NB4 (cell line): ENCODE results near the gene FRMD6.

ENCODE experiments used
- DNase-seq: peaks from one replicate; pipeline ENCODE4 v3.0.0; 2010; ENCODE audit warnings: low read depth
- H3K4me3 ChIP-seq: one replicate; pipeline ENCODE4 v1.5.1; 2011; ENCODE audit warnings: mild to moderate bottlenecking, low read depth, low read length, moderate library complexity
- CTCF ChIP-seq: IDR thresholded peaks from one replicate; pipeline ENCODE4 v1.5.1; 2012; ENCODE audit warnings: low read depth, low read length
- MAX ChIP-seq: IDR thresholded peaks from 2 replicates; pipeline ENCODE4 v1.6.1; 2011; ENCODE audit warnings: low read depth, low read length
- MYC ChIP-seq: IDR thresholded peaks from 2 replicates; pipeline ENCODE4 v1.6.1; 2011; ENCODE audit warnings: low read depth, low read length
- POLR2A ChIP-seq: IDR thresholded peaks from 2 replicates; pipeline ENCODE4 v1.6.1; 2011; ENCODE audit warnings: mild to moderate bottlenecking; ENCODE audit not compliant: insufficient read length; ENCODE audit errors: extremely low read depth

FRMD6 gene

DNA sequence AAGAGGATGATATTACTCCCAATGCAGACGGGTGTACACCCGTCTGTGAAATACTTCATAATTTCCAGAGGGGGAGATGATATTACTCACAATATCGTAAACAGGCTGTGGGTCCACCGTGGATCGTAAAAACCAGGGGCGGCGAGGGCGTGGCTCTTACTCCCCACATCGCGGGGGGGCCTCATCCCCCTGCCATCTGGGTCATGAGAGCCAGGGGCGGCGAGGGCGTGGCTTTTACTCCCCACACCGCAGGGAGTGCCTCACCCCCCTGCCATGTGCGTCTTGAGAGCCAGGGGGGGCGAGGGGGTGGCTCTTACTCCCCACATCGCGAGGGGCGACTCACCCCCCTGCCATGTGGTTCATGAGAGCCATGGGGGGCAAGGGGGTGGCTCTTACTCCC lies 122.5 kb downstream of the FRMD6 start:
- TF ChIP-seq MAX (no peak), CTCF (no peak), POLR2A (no peak), MYC (no peak)
- peak; percentile 14 for DNase-seq
- no peak overlapping the region for H3K4me3 ChIP-seq

GRCh38 chr14:51776102-51776894 lies 124.6 kb downstream of the FRMD6 start:
- peak; percentile 66 for DNase-seq
- no peak for TF ChIP-seq MYC
- peak; percentile 68 for TF ChIP-seq CTCF
- TF ChIP-seq MAX = no peak
- H3K4me3 ChIP-seq = no peak overlapping the region

GRCh38 chr14:51780006-51780692 lies 128.4 kb downstream of the FRMD6 start:
- TF ChIP-seq MAX = peak; percentile 39; the same call in 1 of the 2 replicates
- no peak for TF ChIP-seq MYC
- peak; percentile 70 for TF ChIP-seq CTCF
- no peak for TF ChIP-seq POLR2A
- no peak overlapping the region for H3K4me3 ChIP-seq

More at GRCh38 chr14:51780006-51780692, 128.4 kb downstream of the FRMD6 start:
- DNase-seq = peak; percentile 67
